ENCODE data around the gene PPCDC. TPM values are rescaled to one million over a fixed set of nuclear protein-coding genes. Genes with fewer than 3 reads are reported as not detected.

PPCDC gene
- total RNA-seq, 4 donors from 2014 or later: 8.4 to 63.5 (median 20.5) TPM

GRCh38 chr15:75061272-75061671 is 37.9 kb downstream of the PPCDC start:
- peak in 2 of 3 donors; percentile 15 to 43 for DNase-seq
- Histone ChIP-seq H3K27ac (no peak overlapping the region), H3K36me3 (no peaks in the 10 kb centered on the region), H3K27me3 (no peaks in the 10 kb centered on the region), H3K9me3 (no peaks in the 10 kb centered on the region), H3K4me1 (no peaks in the 10 kb centered on the region), H3K4me3 (no peak overlapping the region)
- no peak for TF ChIP-seq CTCF (IDR thresholded peaks at IDR 0.05)
- TF ChIP-seq POLR2A (IDR thresholded peaks at IDR 0.05): no peak

- TF ChIP-seq POLR2A (IDR thresholded peaks at IDR 0.05) (no peak), CTCF (IDR thresholded peaks at IDR 0.05) (no peak)
- DNase-seq: peak in 1 of 3 donors; percentile 34
- H3K4me1 ChIP-seq: no peaks in the 10 kb centered on the region
- no peaks in the 10 kb centered on the region for H3K36me3 ChIP-seq
- H3K9me3 ChIP-seq: no peaks in the 10 kb centered on the region
- no peak overlapping the region for H3K4me3 ChIP-seq
- H3K27ac ChIP-seq: no peak overlapping the region
- H3K27me3 ChIP-seq: no peaks in the 10 kb centered on the region
These were observed 39.3 kb downstream of the PPCDC start for GRCh38 chr15:75062706-75063105.

- Histone ChIP-seq H3K27me3 (no peaks in the 10 kb centered on the region), H3K9me3 (no peaks in the 10 kb centered on the region), H3K27ac (no peak overlapping the region), H3K36me3 (no peaks in the 10 kb centered on the region), H3K4me1 (no peaks in the 10 kb centered on the region), H3K4me3 (no peak overlapping the region)
- peak in 2 of 3 donors; percentile 10 to 11 for DNase-seq
- no peak for TF ChIP-seq CTCF (IDR thresholded peaks at IDR 0.05)
- TF ChIP-seq POLR2A (IDR thresholded peaks at IDR 0.05): no peak
These were observed 39.9 kb downstream of the PPCDC start for GRCh38 chr15:75063338-75063737.

GRCh38 chr15:75063889-75064288 is 40.5 kb downstream of the PPCDC start:
- DNase-seq: peak in 2 of 3 donors; percentile 14 to 33
- Histone ChIP-seq H3K4me3 (no peak overlapping the region), H3K4me1 (peaks cover 0 to 1% (median 0%) of the 10 kb centered on the region in 4 donors), H3K9me3 (no peaks in the 10 kb centered on the region), H3K36me3 (no peaks in the 10 kb centered on the region), H3K27me3 (no peaks in the 10 kb centered on the region), H3K27ac (no peak overlapping the region)
- no peak for TF ChIP-seq CTCF (IDR thresholded peaks at IDR 0.05)
- no peak for TF ChIP-seq POLR2A (IDR thresholded peaks at IDR 0.05)

- Histone ChIP-seq H3K4me1 (peaks cover 0 to 6% (median 0%) of the 10 kb centered on the region in 4 donors), H3K36me3 (no peaks in the 10 kb centered on the region), H3K4me3 (no peak overlapping the region), H3K27me3 (no peaks in the 10 kb centered on the region), H3K27ac (no peak overlapping the region), H3K9me3 (no peaks in the 10 kb centered on the region)
- no peak for DNase-seq
- TF ChIP-seq CTCF (IDR thresholded peaks at IDR 0.05): no peak
- TF ChIP-seq POLR2A (IDR thresholded peaks at IDR 0.05): no peak
These were observed 41.5 kb downstream of the PPCDC start for GRCh38 chr15:75064846-75065245.

GRCh38 chr15:75065467-75065850 is 42.1 kb downstream of the PPCDC start:
- Histone ChIP-seq H3K4me3 (no peak overlapping the region), H3K4me1 (peaks cover 0 to 6% (median 0%) of the 10 kb centered on the region in 4 donors), H3K27me3 (no peaks in the 10 kb centered on the region), H3K36me3 (no peaks in the 10 kb centered on the region), H3K27ac (no peak overlapping the region), H3K9me3 (no peaks in the 10 kb centered on the region)
- no peak for TF ChIP-seq POLR2A (IDR thresholded peaks at IDR 0.05)
- no peak for TF ChIP-seq CTCF (IDR thresholded peaks at IDR 0.05)
- peak in 2 of 3 donors; percentile 14 to 45 for DNase-seq
